ENCODE data around the gene COL12A1. TPM values are rescaled to one million over a fixed set of nuclear protein-coding genes. Genes with fewer than 3 reads are reported as not detected.

Gene COL12A1
- total and polyA plus RNA-seq, 2 of the 13 experiments (the other 11 are each of a cell fraction or from before 2014, with no cell fraction given): 0.02 TPM; not detected in 1

DNA sequence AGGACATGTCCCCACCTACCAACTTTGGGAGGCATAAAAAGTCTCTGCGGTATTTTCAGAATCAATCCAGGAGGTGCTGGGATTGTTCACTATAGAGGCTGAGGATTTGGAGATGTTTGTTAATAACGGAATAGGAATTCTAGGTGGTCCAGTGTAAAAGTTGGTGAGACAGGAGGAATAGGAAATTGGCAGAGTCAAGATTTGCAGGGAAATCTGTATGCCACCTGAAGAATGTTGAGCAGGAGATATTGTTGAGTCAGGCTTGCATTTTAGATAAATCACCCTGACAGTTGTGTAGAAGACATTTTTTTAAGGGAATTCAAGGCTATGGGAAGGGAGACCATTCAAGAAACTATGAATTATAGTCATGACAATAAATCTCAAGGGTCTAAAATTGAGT, 124.8 kb downstream of the COL12A1 start (continued):
- TF ChIP-seq, protein P1, sequence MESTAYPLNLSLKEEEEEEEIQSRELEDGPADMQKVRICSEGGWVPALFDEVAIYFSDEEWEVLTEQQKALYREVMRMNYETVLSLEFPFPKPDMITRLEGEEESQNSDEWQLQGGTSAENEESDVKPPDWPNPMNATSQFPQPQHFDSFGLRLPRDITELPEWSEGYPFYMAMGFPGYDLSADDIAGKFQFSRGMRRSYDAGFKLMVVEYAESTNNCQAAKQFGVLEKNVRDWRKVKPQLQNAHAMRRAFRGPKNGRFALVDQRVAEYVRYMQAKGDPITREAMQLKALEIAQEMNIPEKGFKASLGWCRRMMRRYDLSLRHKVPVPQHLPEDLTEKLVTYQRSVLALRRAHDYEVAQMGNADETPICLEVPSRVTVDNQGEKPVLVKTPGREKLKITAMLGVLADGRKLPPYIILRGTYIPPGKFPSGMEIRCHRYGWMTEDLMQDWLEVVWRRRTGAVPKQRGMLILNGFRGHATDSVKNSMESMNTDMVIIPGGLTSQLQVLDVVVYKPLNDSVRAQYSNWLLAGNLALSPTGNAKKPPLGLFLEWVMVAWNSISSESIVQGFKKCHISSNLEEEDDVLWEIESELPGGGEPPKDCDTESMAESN (CRISPR knock-in tag; conservative IDR thresholded peaks at IDR 0.05): no peak
- no peak for TF ChIP-seq NFRKB (IDR thresholded peaks at IDR 0.05)
- no peak for TF ChIP-seq HES4 (CRISPR knock-in tag; IDR thresholded peaks at IDR 0.05; ENCODE audit: borderline replicate concordance)
- no peak for TF ChIP-seq ZNF264 (CRISPR knock-in tag; IDR thresholded peaks at IDR 0.05)
- no peak for TF ChIP-seq ASH2L (IDR thresholded peaks at IDR 0.05; ENCODE audit: insufficient read length, low read depth, low read length)
- TF ChIP-seq MTF2 (CRISPR knock-in tag; IDR thresholded peaks at IDR 0.05; ENCODE audit: borderline replicate concordance): no peak

GRCh38 chr6:75079589-75079988, 126.3 kb downstream of the COL12A1 start:
- no peak for FAIRE-seq

More at GRCh38 chr6:75079589-75079988, 126.3 kb downstream of the COL12A1 start:
- Histone ChIP-seq H3K4me2 (ENCODE audit: low read depth, low read length) (no peak overlapping the region), H3K36me3 (replicated peaks in 1 of 2; ENCODE audit: control insufficient read depth in 1 of 2, insufficient read depth in 2 of 2, low read length in 2 of 2) (no peaks in the 10 kb centered on the region), H3K27me3 (ENCODE audit: control insufficient read depth in 1 of 2, insufficient read depth in 2 of 2, low read length in 2 of 2) (peaks cover 0 to 5% of the 10 kb centered on the region in 2 experiments; a peak in 1 of 5 replicates), H3K9ac (ENCODE audit: insufficient read depth, low read depth, low read length) (no peak overlapping the region), H2AFZ (ENCODE audit: low read length) (no peak overlapping the region), H4K20me1 (ENCODE audit: insufficient read depth, low read length) (no peaks in the 10 kb centered on the region), H3K79me2 (ENCODE audit: insufficient read depth, low read length) (no peaks in the 10 kb centered on the region), H3K4me3 (replicated peaks in 1 of 3; ENCODE audit: insufficient read depth in 1 of 3, low read depth in 2 of 3, low read length in 3 of 3) (no peak overlapping the region), H3K9me3 (ENCODE audit: low read length) (no peaks in the 10 kb centered on the region), H3K4me1 (ENCODE audit: insufficient read depth, low read length) (peaks cover under 1% of the 10 kb centered on the region; the same call in 1 of the 2 replicates), H3K27ac (ENCODE audit: extremely low read length, insufficient read depth, low read length) (no peak overlapping the region)
- no peak for DNase-seq (ENCODE audit: low spot score)
- ChIA-PET CTCF (ENCODE audit: low intra/inter-chr PET ratio, low total read pairs) (no interaction called here), POLR2A (no interaction called here)
- no peak for TF ChIP-seq ZNF780A (CRISPR knock-in tag; IDR thresholded peaks at IDR 0.05)
- no peak for TF ChIP-seq ZBTB26 (CRISPR knock-in tag; IDR thresholded peaks at IDR 0.05; ENCODE audit: borderline replicate concordance)
- no peak for TF ChIP-seq HNF4A (CRISPR knock-in tag; IDR thresholded peaks at IDR 0.05)
- no peak for TF ChIP-seq KLF16 (CRISPR knock-in tag; IDR thresholded peaks at IDR 0.05)
- TF ChIP-seq SRSF9 (IDR thresholded peaks at IDR 0.05; ENCODE audit: borderline replicate concordance, insufficient read depth, low read depth, low read length, poor library complexity, severe bottlenecking): no peak
- TF ChIP-seq ZNF207 (IDR thresholded peaks at IDR 0.05; ENCODE audit: borderline replicate concordance): no peak
- TF ChIP-seq PITX1 (CRISPR knock-in tag; IDR thresholded peaks at IDR 0.05): no peak
- no peak for ATAC-seq
- in situ Hi-C loops (cut with HindIII; ENCODE audit: extremely low pct_ligation_motif_present, low pct_unique_long_range_greater_than_20kb): no loop called here
- WGBS (ENCODE audit: low lambda C conversion rate): 45% methylated on average over 2 of the region's 2 CpGs
- BruUV-seq (replicated peaks): no TSS peak
- intact Hi-C loops (cut with micrococcal nuclease; ENCODE audit: unreplicated experiment): no loop called here
